Activated T-helper 2 cell treated with anti-CD3 and anti-CD28 coated beads, Interferon-gamma antibody, Interleukin-2, Interleukin-4, amounts not matched to agents 10 μg/mL and 5 μg/mL and 100 μg/mL, durations not matched to agents 14 hours and 24 hours and 36 hours (primary cell): ENCODE measurements around the gene DES. TPM values are rescaled to one million over a fixed set of nuclear protein-coding genes. Genes with fewer than 3 reads are reported as not detected.

Experiments used
- DNase-seq: peaks from one replicate; pipeline ENCODE4 v3.0.0; 2021; ENCODE audit warnings: low spot score
- H3K27ac Mint-ChIP-seq: one replicate; pipeline ENCODE4 v1.8.0; 2021; ENCODE audit warnings: mixed read lengths
- H3K27me3 Mint-ChIP-seq: one replicate; pipeline ENCODE4 v1.8.0; 2021; ENCODE audit warnings: low read depth, mixed read lengths
- H3K36me3 Mint-ChIP-seq: one replicate; pipeline ENCODE4 v1.8.0; 2021; ENCODE audit warnings: low read depth, mixed read lengths
- H3K4me1 Mint-ChIP-seq: one replicate; pipeline ENCODE4 v1.8.0; 2021; ENCODE audit warnings: low read depth, mixed read lengths
- H3K4me3 Mint-ChIP-seq: one replicate; pipeline ENCODE4 v1.8.0; 2021; ENCODE audit warnings: low read depth, mild to moderate bottlenecking, moderate library complexity, mixed read lengths
- H3K9me3 Mint-ChIP-seq: one replicate; pipeline ENCODE4 v1.8.0; 2021; ENCODE audit warnings: mixed read lengths
- intact Hi-C: fragments of 100-400 bp; cut with micrococcal nuclease; formaldehyde crosslinking; loops from one replicate; pipeline ENCODE4 v1.15.1; 2023
- total RNA-seq: library from RNA; stranded (reverse); gene quantifications from 2 replicates; pipeline ENCODE4 v1.2.3, GENCODE V29; 2022

The DES gene
- total RNA-seq, 1 donor from 2014 or later = not detected

- Mint-ChIP-seq H3K4me1 (no peaks in the 10 kb centered on the region), H3K36me3 (no peaks in the 10 kb centered on the region), H3K27me3 (peaks cover 36% of the 10 kb centered on the region), H3K4me3 (no peak overlapping the region), H3K9me3 (no peaks in the 10 kb centered on the region), H3K27ac (no peak overlapping the region)
- no peak for DNase-seq
- intact Hi-C loops = no loop called here
Observed at GRCh38 chr2:219416938-219417337, 1.2 kb upstream of the DES start.

- no peak for DNase-seq
- intact Hi-C loops = no loop called here
- Mint-ChIP-seq H3K27ac (no peak overlapping the region), H3K4me3 (no peak overlapping the region), H3K27me3 (peaks cover 39% of the 10 kb centered on the region), H3K9me3 (no peaks in the 10 kb centered on the region), H3K36me3 (no peaks in the 10 kb centered on the region), H3K4me1 (no peaks in the 10 kb centered on the region)
Observed at GRCh38 chr2:219417374-219417773, 803 bp upstream of the DES start.

GRCh38 chr2:219419012-219419324 is 791 bp downstream of the DES start:
- no peak overlapping the region for H3K4me3 Mint-ChIP-seq
- intact Hi-C loops = no loop called here
- H3K27me3 Mint-ChIP-seq = peaks cover 34% of the 10 kb centered on the region
- H3K36me3 Mint-ChIP-seq = no peaks in the 10 kb centered on the region
- DNase-seq = no peak
- H3K4me1 Mint-ChIP-seq = no peaks in the 10 kb centered on the region
- no peak overlapping the region for H3K27ac Mint-ChIP-seq
- H3K9me3 Mint-ChIP-seq = no peaks in the 10 kb centered on the region

- Mint-ChIP-seq H3K27ac (no peak overlapping the region), H3K9me3 (no peaks in the 10 kb centered on the region), H3K4me3 (no peak overlapping the region), H3K27me3 (peaks cover 33% of the 10 kb centered on the region), H3K36me3 (no peaks in the 10 kb centered on the region), H3K4me1 (no peaks in the 10 kb centered on the region)
- intact Hi-C loops = no loop called here
- no peak for DNase-seq
Observed at GRCh38 chr2:219419331-219420197, 1.4 kb downstream of the DES start.

GRCh38 chr2:219420687-219421086 is 2.5 kb downstream of the DES start:
- no peak for DNase-seq
- Mint-ChIP-seq H3K4me3 (no peak overlapping the region), H3K27ac (no peak overlapping the region), H3K27me3 (peaks cover 26% of the 10 kb centered on the region), H3K36me3 (no peaks in the 10 kb centered on the region), H3K4me1 (no peaks in the 10 kb centered on the region), H3K9me3 (no peaks in the 10 kb centered on the region)
- intact Hi-C loops = no loop called here

- no peak overlapping the region for H3K4me3 Mint-ChIP-seq
- no peak for DNase-seq
- H3K36me3 Mint-ChIP-seq = no peaks in the 10 kb centered on the region
- no peak overlapping the region for H3K27ac Mint-ChIP-seq
- H3K4me1 Mint-ChIP-seq = no peaks in the 10 kb centered on the region
- no peaks in the 10 kb centered on the region for H3K9me3 Mint-ChIP-seq
- peaks cover 21% of the 10 kb centered on the region for H3K27me3 Mint-ChIP-seq
- intact Hi-C loops = no loop called here
Observed at GRCh38 chr2:219421323-219421722, 3.1 kb downstream of the DES start.

GRCh38 chr2:219422952-219423534 is 4.9 kb downstream of the DES start:
- Mint-ChIP-seq H3K4me1 (no peaks in the 10 kb centered on the region), H3K36me3 (no peaks in the 10 kb centered on the region), H3K27ac (no peak overlapping the region), H3K4me3 (no peak overlapping the region), H3K9me3 (no peaks in the 10 kb centered on the region), H3K27me3 (peaks cover 23% of the 10 kb centered on the region)
- DNase-seq = no peak
- intact Hi-C loops = no loop called here

- DNase-seq = no peak
- Mint-ChIP-seq H3K36me3 (no peaks in the 10 kb centered on the region), H3K27ac (no peak overlapping the region), H3K4me3 (no peak overlapping the region), H3K9me3 (no peaks in the 10 kb centered on the region), H3K27me3 (peaks cover 22% of the 10 kb centered on the region), H3K4me1 (no peaks in the 10 kb centered on the region)
- intact Hi-C loops = no loop called here
Observed at GRCh38 chr2:219423652-219424377, 5.6 kb downstream of the DES start.

GRCh38 chr2:219425238-219426067 is 7.3 kb downstream of the DES start:
- no peak overlapping the region for H3K4me3 Mint-ChIP-seq
- H3K9me3 Mint-ChIP-seq = no peaks in the 10 kb centered on the region
- no peaks in the 10 kb centered on the region for H3K36me3 Mint-ChIP-seq
- peaks cover 13% of the 10 kb centered on the region for H3K27me3 Mint-ChIP-seq
- no peak overlapping the region for H3K27ac Mint-ChIP-seq
- no peaks in the 10 kb centered on the region for H3K4me1 Mint-ChIP-seq
- intact Hi-C loops = no loop called here
- DNase-seq = no peak

- no peak overlapping the region for H3K4me3 Mint-ChIP-seq
- H3K27me3 Mint-ChIP-seq = peaks cover 13% of the 10 kb centered on the region
- no peaks in the 10 kb centered on the region for H3K4me1 Mint-ChIP-seq
- no peak overlapping the region for H3K27ac Mint-ChIP-seq
- H3K36me3 Mint-ChIP-seq = no peaks in the 10 kb centered on the region
- intact Hi-C loops = no loop called here
- H3K9me3 Mint-ChIP-seq = no peaks in the 10 kb centered on the region
- no peak for DNase-seq
Observed at GRCh38 chr2:219426068-219426443, 7.9 kb downstream of the DES start.

GRCh38 chr2:219426534-219427136 is 8.5 kb downstream of the DES start:
- no peaks in the 10 kb centered on the region for H3K4me1 Mint-ChIP-seq
- H3K4me3 Mint-ChIP-seq = no peak overlapping the region
- H3K9me3 Mint-ChIP-seq = no peaks in the 10 kb centered on the region
- no peak overlapping the region for H3K27ac Mint-ChIP-seq
- peaks cover 15% of the 10 kb centered on the region for H3K27me3 Mint-ChIP-seq
- intact Hi-C loops = no loop called here
- H3K36me3 Mint-ChIP-seq = no peaks in the 10 kb centered on the region
- DNase-seq = no peak

- DNase-seq = no peak
- Mint-ChIP-seq H3K9me3 (no peaks in the 10 kb centered on the region), H3K36me3 (no peaks in the 10 kb centered on the region), H3K27ac (no peak overlapping the region), H3K4me1 (no peaks in the 10 kb centered on the region), H3K4me3 (no peak overlapping the region), H3K27me3 (peaks cover 19% of the 10 kb centered on the region)
- intact Hi-C loops = no loop called here
Observed at GRCh38 chr2:219428469-219428868, 10.3 kb downstream of the DES start.
